GM12872 (cell line): ENCODE results near the gene RASGRF2.

Experiments used
- CTCF ChIP-seq: IDR thresholded peaks from 3 replicates; pipeline ENCODE4 v1.5.1; 2011; ENCODE audit warnings: low read depth, mild to moderate bottlenecking, low read length, moderate library complexity; ENCODE audit not compliant: insufficient read depth

RASGRF2 gene

DNA sequence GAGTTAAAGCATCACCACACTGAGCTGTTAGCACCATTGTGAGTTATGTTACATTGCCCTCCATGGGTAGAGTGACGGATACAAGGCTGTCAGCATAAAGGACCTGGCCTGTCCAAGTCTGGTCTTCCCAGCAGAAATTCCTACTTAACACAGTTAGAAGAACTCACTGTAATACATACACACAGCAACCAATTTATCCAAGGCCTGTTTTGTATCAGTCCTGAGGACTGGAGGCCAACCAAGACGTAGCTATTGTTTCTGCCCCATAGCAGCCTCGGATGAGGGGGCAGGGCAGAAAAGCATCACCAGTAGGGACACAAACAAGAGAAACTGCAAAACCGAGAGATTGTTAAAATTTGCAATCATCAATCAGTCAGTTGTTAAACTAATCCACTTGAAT is 206.9 kb downstream of the RASGRF2 start:
- no peak for TF ChIP-seq CTCF

GRCh38 chr5:81167544-81167943 is 207.4 kb downstream of the RASGRF2 start:
- no peak for TF ChIP-seq CTCF

GRCh38 chr5:81169924-81170323 is 209.8 kb downstream of the RASGRF2 start:
- TF ChIP-seq CTCF: no peak

DNA sequence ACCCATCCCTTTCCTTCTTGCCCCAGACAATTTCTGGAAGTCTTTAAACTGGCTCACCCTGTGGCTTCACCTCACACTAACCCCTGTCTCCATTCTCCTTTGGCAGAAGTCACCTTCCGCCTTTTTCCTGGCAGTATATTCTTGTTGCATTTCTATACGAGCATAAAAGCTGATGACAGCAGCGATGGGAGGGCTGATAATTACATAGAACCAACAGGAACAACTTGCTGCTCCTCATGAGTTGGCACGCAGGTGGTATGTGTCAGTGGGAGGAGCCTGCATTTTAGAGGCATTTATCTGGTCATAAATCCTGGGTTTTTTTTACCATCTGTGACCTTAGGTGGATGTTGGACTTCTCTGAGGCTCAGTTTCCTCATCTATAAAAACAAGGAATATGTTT is 211.6 kb downstream of the RASGRF2 start:
- no peak for TF ChIP-seq CTCF

GRCh38 chr5:81172710-81173109 is 212.5 kb downstream of the RASGRF2 start:
- TF ChIP-seq CTCF: no peak

- TF ChIP-seq CTCF: no peak
Measured at GRCh38 chr5:81177061-81177460, 216.9 kb downstream of the RASGRF2 start.

- TF ChIP-seq CTCF: no peak
Measured at GRCh38 chr5:81179959-81180358, 219.8 kb downstream of the RASGRF2 start.
